Keratinocyte (primary cell): ENCODE results near the gene KMT2E.

Experiments
- EZH2 ChIP-seq: IDR thresholded peaks from one replicate; pipeline ENCODE4 v1.6.1; 2012; ENCODE audit warnings: inconsistent platforms, mild to moderate bottlenecking, low read length, moderate library complexity
- TF ChIP-seq, protein P1 (sequence below), 3 experiments: IDR thresholded peaks in 1 of 3; conservative IDR thresholded peaks in 1 of 3; optimal IDR thresholded peaks in 1 of 3; 2 replicates in 2 of 3; 3 replicates in 1 of 3; pipeline versions ENCODE3 to v1.5.1; 2011; ENCODE audit warnings: low read length in 3 of 3, mild to moderate bottlenecking in 3 of 3, moderate library complexity in 2 of 3, control low read depth in 1 of 3, inconsistent platforms in 1 of 3; ENCODE audit not compliant: insufficient read depth in 2 of 3; ENCODE audit errors: extremely low read depth in 1 of 3

DNA sequence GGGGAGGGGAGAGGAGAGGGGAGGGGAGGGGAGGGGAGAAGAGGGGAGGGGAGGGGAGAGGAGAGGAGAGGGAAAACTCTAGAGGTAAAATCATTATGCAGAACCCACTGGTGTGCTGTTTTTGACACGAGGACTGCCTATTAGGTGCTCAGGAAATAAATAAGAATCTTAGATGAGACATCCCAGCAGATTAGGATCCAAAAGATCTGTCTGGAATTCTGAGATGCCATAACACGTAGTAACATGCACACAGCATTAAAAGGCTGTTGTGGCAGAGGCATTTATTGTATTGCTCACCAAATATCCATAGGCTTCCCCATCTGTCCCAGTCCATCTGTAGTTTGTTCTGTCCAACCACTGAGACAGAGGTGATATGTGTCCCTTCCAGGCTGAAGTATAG, 40.8 kb upstream of the KMT2E start:
- TF ChIP-seq, protein P1, sequence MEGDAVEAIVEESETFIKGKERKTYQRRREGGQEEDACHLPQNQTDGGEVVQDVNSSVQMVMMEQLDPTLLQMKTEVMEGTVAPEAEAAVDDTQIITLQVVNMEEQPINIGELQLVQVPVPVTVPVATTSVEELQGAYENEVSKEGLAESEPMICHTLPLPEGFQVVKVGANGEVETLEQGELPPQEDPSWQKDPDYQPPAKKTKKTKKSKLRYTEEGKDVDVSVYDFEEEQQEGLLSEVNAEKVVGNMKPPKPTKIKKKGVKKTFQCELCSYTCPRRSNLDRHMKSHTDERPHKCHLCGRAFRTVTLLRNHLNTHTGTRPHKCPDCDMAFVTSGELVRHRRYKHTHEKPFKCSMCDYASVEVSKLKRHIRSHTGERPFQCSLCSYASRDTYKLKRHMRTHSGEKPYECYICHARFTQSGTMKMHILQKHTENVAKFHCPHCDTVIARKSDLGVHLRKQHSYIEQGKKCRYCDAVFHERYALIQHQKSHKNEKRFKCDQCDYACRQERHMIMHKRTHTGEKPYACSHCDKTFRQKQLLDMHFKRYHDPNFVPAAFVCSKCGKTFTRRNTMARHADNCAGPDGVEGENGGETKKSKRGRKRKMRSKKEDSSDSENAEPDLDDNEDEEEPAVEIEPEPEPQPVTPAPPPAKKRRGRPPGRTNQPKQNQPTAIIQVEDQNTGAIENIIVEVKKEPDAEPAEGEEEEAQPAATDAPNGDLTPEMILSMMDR (optimal IDR thresholded peaks at IDR 0.05 in 1 of 3, IDR thresholded peaks at IDR 0.05 in 1 of 3, conservative IDR thresholded peaks at IDR 0.05 in 1 of 3; ENCODE audit: extremely low read depth in 1 of 3, insufficient read depth in 2 of 3, low read length in 3 of 3): no peak
- TF ChIP-seq EZH2: no peak
